Ureter (tissue), 1 donor: ENCODE data around the gene EIF4E3. TPM values are rescaled to one million over a fixed set of nuclear protein-coding genes. Genes with fewer than 3 reads are reported as not detected.

Source experiments
- DNase-seq: peaks from one replicate; pipeline ENCODE4 v3.0.0-alpha.2; 2020; ENCODE audit warnings: low spot score
- total RNA-seq: library from RNA; stranded (reverse); gene quantifications from one replicate; pipeline ENCODE4 v1.2.4, GENCODE V29; 2023
- donor health status: DM: yes; HTN: yes; CAD: no.

The EIF4E3 gene
- total RNA-seq, 1 donor from 2014 or later = 33.2 TPM

DNA sequence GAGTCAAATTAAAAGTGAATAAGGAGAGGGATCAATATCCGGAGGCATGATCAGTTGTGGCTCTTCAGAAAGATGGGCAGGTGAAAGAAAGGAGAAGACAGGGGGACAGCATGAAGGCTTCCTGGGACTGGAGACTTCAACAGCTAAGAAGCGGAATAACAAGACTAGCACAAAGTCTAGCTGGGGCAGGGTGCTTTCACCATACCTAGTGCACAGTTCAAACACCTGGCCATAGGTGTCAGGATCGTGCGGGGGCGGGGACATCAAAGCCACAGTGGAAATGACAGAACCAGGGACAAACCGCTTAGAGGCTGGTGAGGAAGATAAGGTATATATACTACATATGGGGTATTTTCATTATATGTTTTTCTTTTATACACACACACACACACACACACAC lies 75.4 kb downstream of the EIF4E3 start:
- DNase-seq = no peak

DNA sequence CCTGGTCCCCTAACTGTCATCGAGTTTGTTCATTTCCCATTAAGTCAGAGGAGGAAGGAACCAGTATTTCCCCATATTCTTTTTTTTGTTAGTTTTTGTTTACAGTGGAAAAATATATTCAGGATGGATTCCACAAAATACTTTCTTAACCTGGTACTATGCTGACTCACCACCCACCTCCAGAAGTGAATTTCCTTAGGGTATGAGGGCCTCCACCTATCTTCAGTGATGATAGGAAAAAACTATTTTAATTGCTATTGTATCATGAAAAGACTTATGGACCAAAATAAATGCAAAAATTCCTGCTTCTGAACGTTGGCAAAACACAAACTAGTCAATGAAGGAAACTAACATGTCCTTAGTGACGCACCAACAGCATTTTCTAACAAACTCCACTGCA lies 77.5 kb downstream of the EIF4E3 start:
- no peak for DNase-seq

DNA sequence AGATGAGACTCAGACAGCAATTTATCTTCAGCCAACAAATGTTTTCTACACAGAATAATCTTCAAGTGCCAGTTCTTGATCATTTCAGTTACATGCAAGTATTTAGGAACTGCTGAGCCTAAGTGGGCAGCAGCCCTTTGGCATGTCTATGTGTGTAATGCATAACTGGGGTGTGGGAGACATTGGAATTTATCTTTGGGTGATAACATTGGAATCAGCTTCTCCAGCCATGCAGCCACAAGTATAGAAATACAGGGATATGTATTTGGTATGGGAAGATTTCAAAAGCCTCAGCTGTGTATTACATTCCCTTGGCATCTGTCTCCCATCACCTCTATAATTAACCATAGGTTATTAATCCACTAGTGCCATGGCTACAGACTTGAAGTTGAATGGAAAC lies 78.2 kb downstream of the EIF4E3 start:
- no peak for DNase-seq

DNA sequence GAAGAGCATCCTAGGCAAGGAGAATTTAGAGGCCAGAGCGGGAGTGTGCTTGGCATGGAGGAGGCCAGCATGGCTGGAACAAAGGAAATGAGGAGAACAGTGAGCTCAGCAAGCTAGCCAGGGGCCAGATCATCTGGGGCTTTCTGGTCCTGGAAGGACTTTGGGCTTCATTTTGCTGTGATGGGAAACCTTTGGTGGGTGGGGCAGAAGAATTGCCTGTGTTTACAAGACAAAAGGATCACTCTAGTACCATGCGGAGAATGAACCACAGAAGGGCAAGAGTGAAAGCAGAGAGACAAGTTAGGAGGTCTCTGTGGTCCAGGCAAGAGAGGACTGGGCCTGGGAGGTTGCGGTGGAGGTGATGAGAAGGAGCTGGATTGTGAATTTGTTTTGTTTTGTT lies 80.1 kb downstream of the EIF4E3 start:
- DNase-seq = no peak

DNA sequence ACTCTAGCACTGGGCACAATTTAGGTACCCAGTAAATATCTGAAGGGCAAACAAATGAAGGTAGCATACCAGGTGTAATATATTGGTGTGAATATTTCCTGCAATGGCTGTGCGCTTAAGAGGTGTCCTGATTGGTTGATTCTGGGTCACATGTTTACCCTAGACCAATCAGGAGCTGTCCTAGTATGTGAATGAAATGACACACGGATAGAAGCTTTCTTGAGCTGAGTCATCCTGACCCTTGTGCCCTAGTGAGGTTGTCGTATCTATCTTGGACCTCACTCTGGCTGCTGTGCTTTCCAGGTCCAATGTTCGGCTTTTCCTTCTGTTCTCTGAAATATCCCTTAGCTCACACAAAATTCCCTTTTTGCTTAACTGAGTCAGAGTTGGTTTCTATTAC lies 83.5 kb downstream of the EIF4E3 start:
- DNase-seq = no peak

DNA sequence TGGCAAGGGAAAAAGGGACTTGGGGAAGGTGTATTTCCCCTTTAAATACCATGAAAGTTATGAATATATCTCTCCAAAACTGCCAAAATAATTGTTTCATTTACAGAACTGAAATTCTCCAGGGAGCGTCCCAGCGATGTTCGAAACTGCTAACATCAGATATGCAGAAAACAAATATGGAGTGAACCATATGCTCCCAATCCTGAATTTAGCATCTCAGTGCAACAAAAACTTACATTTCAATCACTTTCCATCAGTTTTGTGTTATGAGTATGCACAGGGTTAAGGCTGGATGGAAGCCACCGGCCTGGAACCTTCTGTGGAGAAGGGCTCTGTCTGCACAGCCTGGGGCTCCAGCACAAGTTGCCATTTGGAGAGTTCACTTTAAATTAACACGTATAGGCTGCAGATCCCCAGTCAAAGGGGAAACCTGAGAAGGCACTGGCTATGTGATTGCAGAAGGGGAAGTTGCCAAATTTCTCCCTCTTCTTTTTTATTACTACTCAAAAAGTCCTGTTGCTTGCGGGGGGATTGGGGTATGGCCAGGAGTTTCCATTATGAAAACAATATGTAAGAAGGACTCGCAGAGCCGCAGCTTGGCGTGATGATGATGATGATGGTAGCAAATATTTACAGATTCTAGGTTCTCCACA lies 84.7 kb downstream of the EIF4E3 start:
- no peak for DNase-seq

DNA sequence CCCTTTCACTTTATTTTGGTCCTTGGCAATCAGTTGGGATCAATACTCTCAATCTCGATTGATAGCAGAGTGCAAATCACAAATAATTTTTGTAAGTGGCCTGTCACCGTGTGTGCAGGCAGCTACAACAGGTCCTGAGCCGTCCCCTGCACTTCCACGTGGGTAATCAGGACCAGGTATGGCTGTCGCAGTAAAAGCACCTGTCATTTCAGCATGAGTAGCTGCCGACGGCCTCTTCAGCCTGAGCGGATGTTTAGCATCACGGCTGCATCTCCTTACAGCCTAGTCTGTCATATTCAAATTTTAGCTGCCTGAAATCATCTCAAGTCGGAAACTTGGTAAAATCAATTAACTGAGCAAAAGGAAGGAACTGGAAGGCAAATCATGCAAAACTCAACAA lies 88.7 kb downstream of the EIF4E3 start:
- DNase-seq = no peak

DNA sequence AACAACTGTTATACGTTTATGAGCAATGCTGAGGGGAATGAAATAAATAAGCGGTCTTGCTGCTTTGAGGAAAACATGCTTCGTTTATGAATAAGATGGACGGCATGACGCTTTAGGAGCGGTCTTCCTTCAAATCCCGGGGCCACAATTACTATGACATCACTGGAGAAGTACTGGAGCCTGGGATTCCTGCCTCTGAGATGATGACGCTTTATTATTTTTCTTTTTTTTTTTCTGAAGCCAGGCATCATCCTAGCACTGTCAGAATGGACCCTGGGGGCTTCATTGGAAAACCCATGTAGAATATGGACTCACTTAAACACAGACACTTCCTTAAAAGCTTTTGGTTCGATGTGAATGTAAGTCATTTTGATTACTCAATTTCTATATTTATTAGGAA lies 89.2 kb downstream of the EIF4E3 start:
- no peak for DNase-seq

DNA sequence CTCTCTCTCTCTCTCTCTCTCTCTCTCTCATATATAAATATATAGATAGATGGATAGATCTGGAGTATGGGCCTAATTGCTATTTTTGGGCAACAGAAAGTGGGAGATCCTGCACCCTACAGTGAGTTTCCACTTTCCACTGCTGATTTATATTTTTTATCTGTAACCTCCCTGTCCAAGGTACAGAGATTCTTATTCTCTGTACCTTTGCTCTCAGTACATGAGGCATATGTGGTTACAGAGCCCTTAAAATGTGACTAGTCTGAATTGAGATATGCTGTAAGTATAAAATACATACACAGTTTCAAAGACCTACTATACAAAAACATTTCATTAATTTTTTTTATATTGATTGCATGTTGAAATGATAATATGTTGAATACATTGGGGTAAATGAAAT lies 90.5 kb downstream of the EIF4E3 start:
- DNase-seq = no peak

DNA sequence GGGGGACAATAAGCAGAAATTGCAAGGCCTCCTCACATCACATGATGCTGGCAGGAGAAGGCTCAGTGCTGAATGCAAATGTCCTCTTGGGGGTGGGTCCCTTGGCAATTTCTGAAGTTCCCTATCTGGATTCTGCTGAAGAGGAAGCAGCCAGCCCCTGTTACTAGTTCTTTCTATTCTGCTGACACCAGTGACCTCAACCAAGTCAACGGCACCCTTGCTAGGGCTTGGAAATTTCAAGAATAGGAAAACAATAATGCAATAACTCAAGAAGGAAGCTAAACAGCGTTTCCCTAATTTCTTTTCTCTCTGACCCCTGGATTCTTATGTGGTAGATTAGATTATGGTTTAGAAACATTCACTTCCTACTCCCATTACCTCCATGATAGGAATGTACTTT lies 95.5 kb downstream of the EIF4E3 start:
- DNase-seq = no peak

DNA sequence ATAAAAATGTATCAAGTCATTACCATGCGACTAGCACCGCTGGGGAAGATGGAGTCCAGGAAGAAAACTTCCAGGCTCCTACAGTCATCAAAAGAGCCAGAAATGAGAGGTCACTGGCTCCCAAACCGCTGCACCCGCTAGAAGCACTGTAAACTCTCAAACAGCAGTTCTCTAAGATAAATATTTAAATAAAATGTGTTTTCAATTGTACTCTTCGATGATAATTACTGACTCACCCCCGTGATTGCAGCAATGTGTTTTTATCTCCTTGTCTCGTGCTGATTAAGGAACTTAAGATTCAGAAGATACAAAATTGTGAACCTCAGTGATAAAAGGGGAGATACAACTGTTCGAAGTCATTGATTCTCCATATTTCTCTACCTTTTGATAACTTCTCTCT lies 95.9 kb downstream of the EIF4E3 start:
- DNase-seq = no peak

DNA sequence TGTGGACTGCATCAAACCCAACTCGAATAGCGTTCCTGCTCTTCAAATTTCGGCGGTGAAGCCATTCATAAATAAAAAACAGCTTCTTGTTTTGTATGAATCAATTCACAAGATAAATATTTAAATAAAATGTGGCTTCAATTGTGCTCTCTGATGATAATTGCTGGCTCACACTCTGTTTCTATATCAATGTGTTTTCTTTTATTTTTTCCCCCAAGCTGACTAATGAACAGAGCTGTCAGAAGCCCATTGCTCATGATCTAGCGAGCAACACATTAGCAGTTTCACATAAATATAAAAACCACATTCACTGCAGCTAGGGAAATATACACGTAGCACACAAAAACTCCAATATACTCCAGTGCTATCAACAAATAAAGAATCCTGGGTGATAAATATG lies 96.7 kb downstream of the EIF4E3 start:
- no peak for DNase-seq

DNA sequence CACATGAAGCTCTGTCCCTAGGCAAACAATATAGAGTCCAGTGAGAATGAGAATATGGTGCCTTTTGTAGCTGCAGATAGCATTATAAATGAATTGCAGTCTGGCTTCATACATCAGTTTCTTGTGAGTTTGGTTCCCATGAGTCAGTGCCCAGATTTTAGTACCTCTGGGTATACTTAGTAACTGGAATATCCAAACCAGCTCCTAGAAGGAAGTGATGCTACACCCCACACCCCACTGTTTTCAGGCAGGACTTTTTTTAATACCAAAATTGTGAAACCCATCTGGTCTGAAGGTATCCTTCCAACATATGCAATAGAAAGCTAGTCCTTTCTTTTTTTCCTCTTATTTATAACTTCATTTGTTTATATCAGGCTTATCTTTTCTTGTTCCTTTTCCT lies 99.5 kb downstream of the EIF4E3 start:
- DNase-seq = no peak

Other genes with a start within 250 kb of the EIF4E3 start
- 179 TPM for gene FOXP1, start 141.7 kb downstream of the EIF4E3 start, total RNA-seq
- gene GPR27, start 28.5 kb upstream of the EIF4E3 start, total RNA-seq = 16.3 TPM
- gene PROK2, start 59.7 kb upstream of the EIF4E3 start, total RNA-seq = not detected